GM23338 (cell line): ENCODE data around the gene C1orf198.

Source experiments
- CTCF ChIP-seq, 2 experiments: fragments of 200-600 bp in 1 of 2; sonication (generic) in 1 of 2; conservative IDR thresholded peaks; 2 replicates each; pipeline versions ENCODE4 v1.5.1 to v1.6.1; 2016 to 2017; ENCODE audit warnings: antibody characterized with exemption in 2 of 2, low read depth in 2 of 2, mild to moderate bottlenecking in 2 of 2, moderate library complexity in 1 of 2
- EZH2 ChIP-seq: fragments of 200-600 bp; sonication (generic); IDR thresholded peaks from one replicate; pipeline ENCODE4 v1.8.0; 2017; ENCODE audit warnings: antibody characterized with exemption, mild to moderate bottlenecking, low read depth; ENCODE audit not compliant: unreplicated experiment
- EZH2phosphoT487 ChIP-seq: fragments of 200-600 bp; sonication (generic); IDR thresholded peaks from one replicate; pipeline ENCODE4 v1.8.1; 2018; ENCODE audit warnings: antibody characterized with exemption; ENCODE audit not compliant: unreplicated experiment
- POLR2AphosphoS5 ChIP-seq: IDR thresholded peaks from 2 replicates; pipeline ENCODE4 v1.6.1; 2016; ENCODE audit warnings: antibody characterized with exemption, low read depth
- ZNF331 ChIP-seq: fragments of 250-450 bp; sonication (Bioruptor Pico); IDR thresholded peaks from 2 replicates; pipeline ENCODE4 v1.5.0; 2020; ENCODE audit warnings: low read depth, mild to moderate bottlenecking, moderate library complexity
- ZNF462 ChIP-seq: fragments of 250-450 bp; sonication (Bioruptor Pico); IDR thresholded peaks from 2 replicates; pipeline ENCODE4 v1.5.0; 2020; ENCODE audit warnings: mild to moderate bottlenecking, moderate library complexity

- TF ChIP-seq EZH2: no peak
- TF ChIP-seq POLR2AphosphoS5: no peak; the same call in 1 of the 2 replicates
- no peak for TF ChIP-seq CTCF (conservative IDR thresholded peaks at IDR 0.05; ENCODE audit: low read depth in 2 of 2)
- TF ChIP-seq ZNF331: no peak
- no peak for TF ChIP-seq EZH2phosphoT487
- no peak for TF ChIP-seq ZNF462 (CRISPR knock-in tag)
These were observed 540 bp upstream of the C1orf198 start for GRCh38 chr1:230868736-230869385.
